ENCODE data around the gene GALNT18.

GRCh38 chr11:11458485-11458884 lies 163.3 kb downstream of the GALNT18 start:
- TF ChIP-seq CTCF (IDR thresholded peaks at IDR 0.05; ENCODE audit: insufficient read depth, low read length) (no peak), POLR2AphosphoS5 (IDR thresholded peaks at IDR 0.05; ENCODE audit: low read depth) (no peak), GABPA (IDR thresholded peaks at IDR 0.05; ENCODE audit: low read depth) (no peak), REST (IDR thresholded peaks at IDR 0.05; ENCODE audit: insufficient replicate concordance, low read depth) (no peak), SPI1 (IDR thresholded peaks at IDR 0.05; ENCODE audit: borderline replicate concordance, low read depth) (no peak)
